Measurements from ENCODE around the gene ARHGAP8.

- TF ChIP-seq POLR2A (IDR thresholded peaks at IDR 0.05; ENCODE audit: extremely low read depth, insufficient read length) (no peak), CTCF (IDR thresholded peaks at IDR 0.05; ENCODE audit: low read depth, low read length) (no peak), MYC (IDR thresholded peaks at IDR 0.05; ENCODE audit: low read depth, low read length) (no peak)
Observed at GRCh38 chr22:44861245-44861644, 108.9 kb downstream of the ARHGAP8 start.
